GM12878 (cell line): ENCODE measurements around the gene MIER3. TPM values are rescaled to one million over a fixed set of nuclear protein-coding genes. Genes with fewer than 3 reads are reported as not detected.

ENCODE experiments used
- ASH2L ChIP-seq: fragments of 300-600, 200-600 bp; sonication (generic); IDR thresholded peaks from 2 replicates; pipeline ENCODE4 v1.6.1; 2017; ENCODE audit warnings: low read depth, mild to moderate bottlenecking, borderline replicate concordance
- CBFB ChIP-seq: IDR thresholded peaks from 2 replicates; pipeline ENCODE4 v1.6.1; 2016; ENCODE audit warnings: antibody characterized with exemption, low read depth
- CTCF ChIP-seq, 3 experiments: IDR thresholded peaks in 2 of 3; conservative IDR thresholded peaks in 1 of 3; 2 replicates each; pipeline ENCODE4 v1.5.1; 2011; ENCODE audit warnings: low read depth in 3 of 3, low read length in 3 of 3, mild to moderate bottlenecking in 3 of 3, control low read depth in 2 of 3, moderate library complexity in 2 of 3, inconsistent platforms in 1 of 3, mixed read lengths in 1 of 3; ENCODE audit not compliant: control insufficient read depth in 2 of 3, insufficient read depth in 1 of 3; ENCODE audit errors: extremely low read depth in 1 of 3
- EED ChIP-seq: sonication (generic); IDR thresholded peaks from 2 replicates; pipeline ENCODE4 v1.6.1; 2016; ENCODE audit warnings: antibody characterized with exemption, low read depth
- EP300 ChIP-seq, 2 experiments: fragments of 150-350 bp in 1 of 2; IDR thresholded peaks; 2 replicates each; pipeline ENCODE4 v1.6.1; 2011 to 2012; ENCODE audit warnings: low read depth in 2 of 2, low read length in 2 of 2, borderline replicate concordance in 1 of 2, improper control_type of control experiment in 1 of 2, inconsistent platforms in 1 of 2; ENCODE audit not compliant: control insufficient read depth in 1 of 2
- ESRRA ChIP-seq: IDR thresholded peaks from 2 replicates; pipeline ENCODE4 v1.6.1; 2012; ENCODE audit warnings: mild to moderate bottlenecking, low read length, improper control_type of control experiment
- FOS ChIP-seq: IDR thresholded peaks from 3 replicates; pipeline ENCODE4 v1.6.1; 2011; ENCODE audit warnings: borderline replicate concordance; ENCODE audit not compliant: insufficient read length; ENCODE audit errors: extremely low read depth
- JUNB ChIP-seq: IDR thresholded peaks from 2 replicates; pipeline ENCODE4 v1.6.1; 2016; ENCODE audit warnings: antibody characterized with exemption, mild to moderate bottlenecking
- MEF2B ChIP-seq: fragments of 450-650 bp; IDR thresholded peaks from 2 replicates; pipeline ENCODE4 v1.6.1; 2018; ENCODE audit warnings: mild to moderate bottlenecking, moderate library complexity; ENCODE audit not compliant: partially characterized antibody, poor library complexity, severe bottlenecking
- NFIC ChIP-seq: IDR thresholded peaks from 2 replicates; pipeline ENCODE4 v1.6.1; 2012; ENCODE audit warnings: low read depth, mild to moderate bottlenecking, inconsistent platforms, low read length, moderate library complexity
- NFYA ChIP-seq: IDR thresholded peaks from 2 replicates; pipeline ENCODE4 v1.6.1; 2011; ENCODE audit warnings: low read depth, mild to moderate bottlenecking, low read length, improper control_type of control experiment, borderline replicate concordance
- NR2C1 ChIP-seq: fragments of 450-650 bp; IDR thresholded peaks from 2 replicates; pipeline ENCODE4 v1.6.1; 2017; ENCODE audit warnings: antibody characterized with exemption, mild to moderate bottlenecking, moderate library complexity
- PAX5 ChIP-seq: IDR thresholded peaks from 2 replicates; pipeline ENCODE4 v1.6.1; 2011; ENCODE audit warnings: low read depth, low read length, borderline replicate concordance
- POLR2AphosphoS2 ChIP-seq: IDR thresholded peaks from 2 replicates; pipeline ENCODE4 v1.6.1; 2011; ENCODE audit warnings: low read depth, mild to moderate bottlenecking, low read length, improper control_type of control experiment, moderate library complexity
- RELA ChIP-seq: fragments of 450-650 bp; IDR thresholded peaks from 2 replicates; pipeline ENCODE4 v1.8.0; 2014; ENCODE audit warnings: borderline replicate concordance; ENCODE audit not compliant: partially characterized antibody
- RELB ChIP-seq: fragments of 450-650 bp; IDR thresholded peaks from 2 replicates; pipeline ENCODE4 v1.6.1; 2017; ENCODE audit warnings: low read depth, mild to moderate bottlenecking, moderate library complexity
- SUZ12 ChIP-seq: fragments of 200-600 bp; sonication (generic); IDR thresholded peaks from one replicate; pipeline ENCODE4 v1.6.1; 2018; ENCODE audit warnings: antibody characterized with exemption, mild to moderate bottlenecking; ENCODE audit not compliant: unreplicated experiment
- TAF1 ChIP-seq: IDR thresholded peaks from 2 replicates; pipeline ENCODE4 v1.6.1; 2011; ENCODE audit warnings: mild to moderate bottlenecking, low read depth, low read length, borderline replicate concordance
- TCF7 ChIP-seq: IDR thresholded peaks from 2 replicates; pipeline ENCODE4 v1.6.1; 2014; ENCODE audit warnings: antibody characterized with exemption, borderline replicate concordance
- WRNIP1 ChIP-seq: IDR thresholded peaks from 2 replicates; pipeline ENCODE4 v1.6.1; 2011; ENCODE audit warnings: low read depth, low read length, improper control_type of control experiment, borderline replicate concordance
- ZSCAN29 ChIP-seq: fragments of 450-650 bp; IDR thresholded peaks from 2 replicates; pipeline ENCODE4 v1.6.1; 2017; ENCODE audit warnings: mild to moderate bottlenecking, moderate library complexity
- polyA plus RNA-seq, 11 experiments: library from polyadenylated mRNA; depleted of rRNA in 4 of 11; unstranded in 6 of 11; stranded (reverse) in 5 of 11; fragments of >200 nt; fragmentation: Nextera tagmentation in 4 of 11; fragmentation: Illumina TruSeq in 1 of 11; extraction: Ambion mirVana in 4 of 11; extraction: Trizol in 1 of 11; gene quantifications; 1 replicate in 1 of 11; 2 replicates in 10 of 11; pipeline versions ENCODE4 v1.2.1 to v1.2.3, GENCODE V29; 2011 to 2016; ENCODE audit warnings: inconsistent platforms in 2 of 11, missing spikeins in 2 of 11, low read depth in 1 of 11
- total RNA-seq, 4 experiments: library from RNA; depleted of rRNA in 3 of 4; stranded (reverse); fragments of >200 nt in 3 of 4; fragmentation: Illumina TruSeq in 1 of 4; extraction: Trizol in 1 of 4; gene quantifications; 2 replicates each; pipeline versions ENCODE4 v1.2.1 to v1.2.3, GENCODE V29; 2013 to 2021
- TF ChIP-seq, protein P1 (sequence below): fragments of 450-650 bp; IDR thresholded peaks from 2 replicates; pipeline ENCODE4 v1.6.1; 2017; ENCODE audit warnings: mild to moderate bottlenecking, moderate library complexity

The MIER3 gene
- total and polyA plus RNA-seq, 10 of the 15 experiments (the other 5 are each of a cell fraction or from before 2014, with no cell fraction given), result 2.9 to 14.6 (median 7.2) TPM

DNA sequence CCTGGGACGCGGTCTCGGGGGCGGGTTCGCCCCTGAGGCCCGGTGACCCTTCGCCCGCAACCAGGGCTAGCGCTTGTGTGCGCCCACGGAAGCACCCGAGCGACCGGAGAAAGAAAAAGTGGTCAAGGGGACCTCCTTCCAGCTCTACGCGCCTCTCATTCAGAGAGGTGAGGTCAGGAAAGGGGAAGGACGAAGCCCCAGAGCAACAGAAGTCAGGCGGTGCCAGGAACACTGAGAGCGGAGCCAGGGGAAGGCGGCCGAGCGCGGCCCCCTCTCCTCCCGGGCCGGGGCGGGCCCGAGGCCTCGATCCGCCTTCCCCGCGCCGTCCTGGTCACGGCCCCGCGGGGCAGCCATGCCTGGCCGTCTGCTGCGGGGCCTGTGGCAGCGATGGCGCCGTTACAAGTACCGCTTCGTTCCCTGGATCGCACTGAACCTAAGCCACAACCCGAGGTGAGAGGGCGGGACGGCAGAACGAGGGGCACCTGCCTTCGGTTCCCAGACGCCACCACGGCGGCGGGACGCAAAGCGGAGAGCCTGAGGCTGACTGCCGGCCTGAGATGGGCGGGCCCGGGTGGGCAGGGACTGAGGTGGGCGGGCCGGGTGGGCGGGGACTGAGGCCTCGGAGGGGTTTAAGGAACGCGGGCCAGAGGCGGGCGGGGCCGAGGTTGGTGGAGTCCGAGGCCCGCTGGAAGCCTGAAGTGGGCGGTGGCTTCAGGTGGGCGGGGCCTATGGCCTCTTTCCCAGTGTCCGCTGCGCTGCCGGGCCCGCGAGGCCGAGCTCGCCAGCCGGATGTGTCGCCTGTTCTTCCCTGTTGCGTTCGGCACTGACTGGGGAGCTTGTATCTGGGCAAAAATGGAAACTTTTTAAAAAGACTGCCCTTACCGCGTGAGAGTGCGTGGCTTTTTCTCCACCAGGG, 42.4 kb downstream of the MIER3 start, which contains the start of gene SETD9 (continued):
- TF ChIP-seq POLR2AphosphoS2 (peak; percentile 84; the same call in 1 of the 2 replicates), NFIC (no peak), NR2C1 (no peak), ASH2L (no peak), FOS (no peak), TAF1 (peak; percentile 85), RELB (0 out of 2 replicates have a peak, but pooled peaks have one; percentile 59), WRNIP1 (no peak), RELA (no peak), EP300 (IDR thresholded peaks at IDR 0.05; ENCODE audit: borderline replicate concordance in 1 of 2, control insufficient read depth in 1 of 2, low read depth in 2 of 2, low read length in 2 of 2) (no peak), ZSCAN29 (no peak), CBFB (peak; percentile 71), TCF7 (no peak), CTCF (IDR thresholded peaks at IDR 0.05 in 2 of 3, conservative IDR thresholded peaks at IDR 0.05 in 1 of 3; ENCODE audit: control insufficient read depth in 2 of 3, extremely low read depth in 1 of 3, insufficient read depth in 1 of 3, low read depth in 3 of 3, low read length in 3 of 3) (no peak), EED (no peak), ESRRA (no peak), NFYA (no peak), JUNB (no peak), SUZ12 (no peak), PAX5 (peak; percentile 64; the same call in 1 of the 2 replicates), MEF2B (peak; percentile 10)
- TF ChIP-seq, protein P1, sequence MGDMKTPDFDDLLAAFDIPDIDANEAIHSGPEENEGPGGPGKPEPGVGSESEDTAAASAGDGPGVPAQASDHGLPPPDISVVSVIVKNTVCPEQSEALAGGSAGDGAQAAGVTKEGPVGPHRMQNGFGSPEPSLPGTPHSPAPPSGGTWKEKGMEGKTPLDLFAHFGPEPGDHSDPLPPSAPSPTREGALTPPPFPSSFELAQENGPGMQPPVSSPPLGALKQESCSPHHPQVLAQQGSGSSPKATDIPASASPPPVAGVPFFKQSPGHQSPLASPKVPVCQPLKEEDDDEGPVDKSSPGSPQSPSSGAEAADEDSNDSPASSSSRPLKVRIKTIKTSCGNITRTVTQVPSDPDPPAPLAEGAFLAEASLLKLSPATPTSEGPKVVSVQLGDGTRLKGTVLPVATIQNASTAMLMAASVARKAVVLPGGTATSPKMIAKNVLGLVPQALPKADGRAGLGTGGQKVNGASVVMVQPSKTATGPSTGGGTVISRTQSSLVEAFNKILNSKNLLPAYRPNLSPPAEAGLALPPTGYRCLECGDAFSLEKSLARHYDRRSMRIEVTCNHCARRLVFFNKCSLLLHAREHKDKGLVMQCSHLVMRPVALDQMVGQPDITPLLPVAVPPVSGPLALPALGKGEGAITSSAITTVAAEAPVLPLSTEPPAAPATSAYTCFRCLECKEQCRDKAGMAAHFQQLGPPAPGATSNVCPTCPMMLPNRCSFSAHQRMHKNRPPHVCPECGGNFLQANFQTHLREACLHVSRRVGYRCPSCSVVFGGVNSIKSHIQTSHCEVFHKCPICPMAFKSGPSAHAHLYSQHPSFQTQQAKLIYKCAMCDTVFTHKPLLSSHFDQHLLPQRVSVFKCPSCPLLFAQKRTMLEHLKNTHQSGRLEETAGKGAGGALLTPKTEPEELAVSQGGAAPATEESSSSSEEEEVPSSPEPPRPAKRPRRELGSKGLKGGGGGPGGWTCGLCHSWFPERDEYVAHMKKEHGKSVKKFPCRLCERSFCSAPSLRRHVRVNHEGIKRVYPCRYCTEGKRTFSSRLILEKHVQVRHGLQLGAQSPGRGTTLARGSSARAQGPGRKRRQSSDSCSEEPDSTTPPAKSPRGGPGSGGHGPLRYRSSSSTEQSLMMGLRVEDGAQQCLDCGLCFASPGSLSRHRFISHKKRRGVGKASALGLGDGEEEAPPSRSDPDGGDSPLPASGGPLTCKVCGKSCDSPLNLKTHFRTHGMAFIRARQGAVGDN, result peak; percentile 75
